ENCODE results near the gene PRDM16.

Gene PRDM16

GRCh38 chr1:3330771-3331245 is 261.8 kb downstream of the PRDM16 start:
- no peak for TF ChIP-seq ZNF8 (CRISPR knock-in tag; IDR thresholded peaks at IDR 0.05)
- TF ChIP-seq GLIS3 (CRISPR knock-in tag; IDR thresholded peaks at IDR 0.05) = no peak
- TF ChIP-seq ARNTL (CRISPR knock-in tag; IDR thresholded peaks at IDR 0.05; ENCODE audit: borderline replicate concordance, low read depth) = no peak
- TF ChIP-seq BACH2 (CRISPR knock-in tag; IDR thresholded peaks at IDR 0.05; ENCODE audit: borderline replicate concordance) = no peak
- no peak for TF ChIP-seq PPARA (CRISPR knock-in tag; IDR thresholded peaks at IDR 0.05; ENCODE audit: borderline replicate concordance)
- no peak for TF ChIP-seq ZNF565 (CRISPR knock-in tag; conservative IDR thresholded peaks at IDR 0.05; ENCODE audit: low read depth)
- TF ChIP-seq CSDC2 (CRISPR knock-in tag; IDR thresholded peaks at IDR 0.05) = no peak
- TF ChIP-seq OSR1 (CRISPR knock-in tag; IDR thresholded peaks at IDR 0.05) = no peak
- no peak for TF ChIP-seq ZC3H10 (CRISPR knock-in tag; IDR thresholded peaks at IDR 0.05)
- no peak for TF ChIP-seq PATZ1 (CRISPR knock-in tag; IDR thresholded peaks at IDR 0.05; ENCODE audit: borderline replicate concordance)
- TF ChIP-seq ZNF70 (CRISPR knock-in tag; IDR thresholded peaks at IDR 0.05) = no peak
- TF ChIP-seq TSHZ2 (CRISPR knock-in tag; IDR thresholded peaks at IDR 0.05) = no peak
- TF ChIP-seq SNAI2 (CRISPR knock-in tag; IDR thresholded peaks at IDR 0.05) = no peak

GRCh38 chr1:3331564-3331963 is 262.6 kb downstream of the PRDM16 start:
- TF ChIP-seq TOX (CRISPR knock-in tag; IDR thresholded peaks at IDR 0.05; ENCODE audit: borderline replicate concordance) = no peak
- no peak for TF ChIP-seq PATZ1 (CRISPR knock-in tag; IDR thresholded peaks at IDR 0.05; ENCODE audit: borderline replicate concordance)
- no peak for TF ChIP-seq ZNF565 (CRISPR knock-in tag; conservative IDR thresholded peaks at IDR 0.05; ENCODE audit: low read depth)
- no peak for TF ChIP-seq SNAI2 (CRISPR knock-in tag; IDR thresholded peaks at IDR 0.05)
- TF ChIP-seq GLIS3 (CRISPR knock-in tag; IDR thresholded peaks at IDR 0.05) = no peak
- TF ChIP-seq ESRRG (CRISPR knock-in tag; IDR thresholded peaks at IDR 0.05) = no peak
- TF ChIP-seq ISL1 (CRISPR knock-in tag; IDR thresholded peaks at IDR 0.05) = no peak
- no peak for TF ChIP-seq ZFP3 (CRISPR knock-in tag; IDR thresholded peaks at IDR 0.05)
- TF ChIP-seq, protein P1, sequence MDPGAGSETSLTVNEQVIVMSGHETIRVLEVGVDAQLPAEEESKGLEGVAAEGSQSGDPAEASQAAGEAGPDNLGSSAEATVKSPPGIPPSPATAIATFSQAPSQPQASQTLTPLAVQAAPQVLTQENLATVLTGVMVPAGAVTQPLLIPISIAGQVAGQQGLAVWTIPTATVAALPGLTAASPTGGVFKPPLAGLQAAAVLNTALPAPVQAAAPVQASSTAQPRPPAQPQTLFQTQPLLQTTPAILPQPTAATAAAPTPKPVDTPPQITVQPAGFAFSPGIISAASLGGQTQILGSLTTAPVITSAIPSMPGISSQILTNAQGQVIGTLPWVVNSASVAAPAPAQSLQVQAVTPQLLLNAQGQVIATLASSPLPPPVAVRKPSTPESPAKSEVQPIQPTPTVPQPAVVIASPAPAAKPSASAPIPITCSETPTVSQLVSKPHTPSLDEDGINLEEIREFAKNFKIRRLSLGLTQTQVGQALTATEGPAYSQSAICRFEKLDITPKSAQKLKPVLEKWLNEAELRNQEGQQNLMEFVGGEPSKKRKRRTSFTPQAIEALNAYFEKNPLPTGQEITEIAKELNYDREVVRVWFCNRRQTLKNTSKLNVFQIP (CRISPR knock-in tag; IDR thresholded peaks at IDR 0.05; ENCODE audit: borderline replicate concordance, low read depth) = no peak
- no peak for TF ChIP-seq ZNF8 (CRISPR knock-in tag; IDR thresholded peaks at IDR 0.05)
- TF ChIP-seq ZC3H10 (CRISPR knock-in tag; IDR thresholded peaks at IDR 0.05) = no peak
- no peak for TF ChIP-seq CSRNP3 (CRISPR knock-in tag; IDR thresholded peaks at IDR 0.05)
- no peak for TF ChIP-seq PPARA (CRISPR knock-in tag; IDR thresholded peaks at IDR 0.05; ENCODE audit: borderline replicate concordance)
- TF ChIP-seq ZNF70 (CRISPR knock-in tag; IDR thresholded peaks at IDR 0.05) = no peak
- no peak for TF ChIP-seq ZFP30 (CRISPR knock-in tag; IDR thresholded peaks at IDR 0.05)
- TF ChIP-seq, protein P2, sequence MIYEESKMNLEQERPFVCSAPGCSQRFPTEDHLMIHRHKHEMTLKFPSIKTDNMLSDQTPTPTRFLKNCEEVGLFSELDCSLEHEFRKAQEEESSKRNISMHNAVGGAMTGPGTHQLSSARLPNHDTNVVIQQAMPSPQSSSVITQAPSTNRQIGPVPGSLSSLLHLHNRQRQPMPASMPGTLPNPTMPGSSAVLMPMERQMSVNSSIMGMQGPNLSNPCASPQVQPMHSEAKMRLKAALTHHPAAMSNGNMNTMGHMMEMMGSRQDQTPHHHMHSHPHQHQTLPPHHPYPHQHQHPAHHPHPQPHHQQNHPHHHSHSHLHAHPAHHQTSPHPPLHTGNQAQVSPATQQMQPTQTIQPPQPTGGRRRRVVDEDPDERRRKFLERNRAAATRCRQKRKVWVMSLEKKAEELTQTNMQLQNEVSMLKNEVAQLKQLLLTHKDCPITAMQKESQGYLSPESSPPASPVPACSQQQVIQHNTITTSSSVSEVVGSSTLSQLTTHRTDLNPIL (CRISPR knock-in tag; IDR thresholded peaks at IDR 0.05; ENCODE audit: low read depth) = no peak
- TF ChIP-seq TCF4 (CRISPR knock-in tag; IDR thresholded peaks at IDR 0.05; ENCODE audit: borderline replicate concordance) = no peak
- no peak for TF ChIP-seq CSDC2 (CRISPR knock-in tag; IDR thresholded peaks at IDR 0.05)
- TF ChIP-seq ARNTL (CRISPR knock-in tag; IDR thresholded peaks at IDR 0.05; ENCODE audit: borderline replicate concordance, low read depth) = no peak
- no peak for TF ChIP-seq RARB (CRISPR knock-in tag; IDR thresholded peaks at IDR 0.05)
- no peak for ATAC-seq

More at GRCh38 chr1:3330771-3331245, 261.8 kb downstream of the PRDM16 start:
- ATAC-seq = no peak
